H1 (cell line): Measurements from ENCODE around the gene LMX1A. TPM values are rescaled to one million over a fixed set of nuclear protein-coding genes. Genes with fewer than 3 reads are reported as not detected.

ENCODE experiments used
- ATF2 ChIP-seq: IDR thresholded peaks from 2 replicates; pipeline ENCODE4 v1.6.1; 2012; ENCODE audit warnings: low read length, inconsistent platforms
- TAF1 ChIP-seq: IDR thresholded peaks from 2 replicates; pipeline ENCODE4 v1.6.1; 2011; ENCODE audit warnings: mild to moderate bottlenecking, low read depth, low read length
- polyA plus RNA-seq, 7 experiments: library from polyadenylated mRNA; depleted of rRNA in 3 of 7; stranded (reverse) in 5 of 7; unstranded in 2 of 7; fragments of >200 nt in 5 of 7; fragments of 200-250 nt in 2 of 7; gene quantifications; 1 replicate in 5 of 7; 2 replicates in 1 of 7; 4 replicates in 1 of 7; pipeline versions ENCODE4 v1.2.1 to v1.2.3, GENCODE V29; 2011 to 2013; ENCODE audit warnings: missing spikeins in 2 of 7, mixed read lengths in 2 of 7
- total RNA-seq: library from RNA; stranded (reverse); fragmentation: NEBNext Ultra II Directional; extraction: Animal tissue kit (Norgen Biotek cat#: 25700); gene quantifications from 2 replicates; pipeline ENCODE4 v1.2.1, GENCODE V29; 2021

Gene LMX1A
- total and polyA plus RNA-seq, 2 of the 8 experiments (the other 6 are each of a cell fraction or from before 2014, with no cell fraction given) = not detected

GRCh38 chr1:165241952-165242351 is 114.6 kb downstream of the LMX1A start (continued):
- TF ChIP-seq ATF2 (no peak), TAF1 (no peak)
